Measurements from ENCODE around the gene FILIP1. TPM values are rescaled to one million over a fixed set of nuclear protein-coding genes. Genes with fewer than 3 reads are reported as not detected.
A peak's percentile ranks its signal among the peaks of the same experiment; 100 is the strongest.

FILIP1 gene
- total RNA-seq, 1 donor from 2014 or later: 2.0 TPM

- peak overlapping the region; percentile 50 for H3K4me2 ChIP-seq (ENCODE audit: low read length)
- TF ChIP-seq CTCF (IDR thresholded peaks at IDR 0.05; ENCODE audit: insufficient read depth, low read depth, low read length) (no peak), EZH2 (IDR thresholded peaks at IDR 0.05; ENCODE audit: insufficient read depth, low read length) (no peak)
These were observed 91.3 kb downstream of the FILIP1 start for GRCh38 chr6:75402296-75402695.

GRCh38 chr6:75397656-75398465 lies 95.7 kb downstream of the FILIP1 start:
- no peak overlapping the region for H3K27ac Mint-ChIP-seq (ENCODE audit: unreplicated experiment)

More at GRCh38 chr6:75402296-75402695, 91.3 kb downstream of the FILIP1 start:
- Mint-ChIP-seq H3K27ac (ENCODE audit: unreplicated experiment) (no peak overlapping the region), H3K36me3 (ENCODE audit: low read depth, unreplicated experiment) (no peaks in the 10 kb centered on the region), H3K4me3 (ENCODE audit: unreplicated experiment) (no peak overlapping the region), H3K4me1 (ENCODE audit: low read depth, unreplicated experiment) (peaks cover 12% of the 10 kb centered on the region), H3K27me3 (ENCODE audit: low read depth, unreplicated experiment) (no peaks in the 10 kb centered on the region), H3K9me3 (ENCODE audit: unreplicated experiment) (no peaks in the 10 kb centered on the region)
- no peaks in the 10 kb centered on the region for H4K20me1 ChIP-seq (ENCODE audit: insufficient read depth, low read length)
- H3K36me3 ChIP-seq (ENCODE audit: insufficient read depth, low read length): no peaks in the 10 kb centered on the region
- no peaks in the 10 kb centered on the region for H3K79me2 ChIP-seq (ENCODE audit: insufficient read depth, low read length)
- FAIRE-seq (no peak), DNase-seq (ENCODE audit: low read depth) (peak; percentile 82)
- no peak overlapping the region for H2AFZ ChIP-seq (ENCODE audit: low read depth, low read length)
- H3K27me3 ChIP-seq (ENCODE audit: insufficient read depth, low read length): no peaks in the 10 kb centered on the region
- peaks cover 7% of the 10 kb centered on the region for H3K4me1 ChIP-seq (ENCODE audit: insufficient read depth, low read length)
- no peak overlapping the region for H3K27ac ChIP-seq (ENCODE audit: low read depth, low read length)
- no peak overlapping the region for H3K9ac ChIP-seq (ENCODE audit: low read length)
- H3K4me3 ChIP-seq (ENCODE audit: insufficient read depth, low read depth, low read length): no peak overlapping the region
- no peaks in the 10 kb centered on the region for H3K9me3 ChIP-seq (ENCODE audit: insufficient read depth, low read depth, low read length)

More at GRCh38 chr6:75397656-75398465, 95.7 kb downstream of the FILIP1 start:
- no peaks in the 10 kb centered on the region for H3K27me3 ChIP-seq (ENCODE audit: insufficient read depth, low read length)
- H3K4me3 Mint-ChIP-seq (ENCODE audit: unreplicated experiment): no peak overlapping the region
- H3K4me1 ChIP-seq (ENCODE audit: insufficient read depth, low read length): peaks cover 7% of the 10 kb centered on the region
- no peaks in the 10 kb centered on the region for H3K79me2 ChIP-seq (ENCODE audit: insufficient read depth, low read length)
- H3K27ac ChIP-seq (ENCODE audit: low read depth, low read length): no peak overlapping the region
- H3K4me2 ChIP-seq (ENCODE audit: low read length): no peak overlapping the region
- peaks cover 19% of the 10 kb centered on the region for H3K4me1 Mint-ChIP-seq (ENCODE audit: low read depth, unreplicated experiment)
- DNase-seq (ENCODE audit: low read depth) (no peak), FAIRE-seq (peak; percentile 58)
- H3K27me3 Mint-ChIP-seq (ENCODE audit: low read depth, unreplicated experiment): no peaks in the 10 kb centered on the region
- H2AFZ ChIP-seq (ENCODE audit: low read depth, low read length): no peak overlapping the region
- no peaks in the 10 kb centered on the region for H3K36me3 ChIP-seq (ENCODE audit: insufficient read depth, low read length)
- no peak for TF ChIP-seq EZH2 (IDR thresholded peaks at IDR 0.05; ENCODE audit: insufficient read depth, low read length)
- TF ChIP-seq CTCF (IDR thresholded peaks at IDR 0.05; ENCODE audit: insufficient read depth, low read depth, low read length): no peak
- H3K36me3 Mint-ChIP-seq (ENCODE audit: low read depth, unreplicated experiment): no peaks in the 10 kb centered on the region
- H3K9me3 Mint-ChIP-seq (ENCODE audit: unreplicated experiment): no peaks in the 10 kb centered on the region
- H3K4me3 ChIP-seq (ENCODE audit: insufficient read depth, low read depth, low read length): no peak overlapping the region
- H3K9me3 ChIP-seq (ENCODE audit: insufficient read depth, low read depth, low read length): no peaks in the 10 kb centered on the region
- H4K20me1 ChIP-seq (ENCODE audit: insufficient read depth, low read length): no peaks in the 10 kb centered on the region
- H3K9ac ChIP-seq (ENCODE audit: low read length): no peak overlapping the region
